Measurements from ENCODE around the gene SEC22C.
A peak's percentile ranks its signal among the peaks of the same experiment; 100 is the strongest.

DNA sequence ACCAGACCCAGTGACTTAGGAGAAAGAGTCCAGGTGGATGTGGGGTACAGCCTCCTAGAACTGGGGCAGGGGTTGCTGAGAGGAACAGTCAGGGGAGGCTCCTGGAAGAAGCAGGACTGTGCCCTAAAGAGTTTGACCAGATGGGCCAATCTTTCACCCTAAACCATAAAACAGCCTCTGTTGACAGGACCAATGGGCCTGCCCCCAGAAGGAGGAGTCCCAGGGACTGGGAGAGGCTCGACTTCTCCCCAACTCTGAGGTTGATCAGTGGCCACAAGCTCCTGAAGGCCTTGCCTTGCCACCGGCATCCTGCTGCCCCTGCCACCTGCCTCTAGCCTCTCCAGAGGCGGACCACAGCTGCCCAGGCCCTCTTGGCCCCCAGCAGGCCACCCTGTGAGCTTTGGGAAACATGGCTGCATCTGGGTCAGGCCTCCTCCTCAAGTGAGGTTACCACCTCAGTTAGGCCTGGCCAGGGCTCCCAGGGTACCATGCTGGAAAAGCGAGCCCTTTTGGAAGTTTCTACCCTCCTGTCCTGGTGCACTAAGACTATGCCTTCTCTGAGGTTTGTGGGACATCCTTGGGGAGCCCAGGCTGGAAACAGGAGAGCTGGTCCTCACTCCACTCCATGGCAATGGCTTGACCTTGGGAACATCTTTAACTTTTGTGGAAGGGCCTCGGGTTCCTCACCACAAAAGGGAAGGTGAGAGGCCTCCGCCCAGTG, 76.5 kb downstream of the SEC22C start:
- TF ChIP-seq, protein P1, sequence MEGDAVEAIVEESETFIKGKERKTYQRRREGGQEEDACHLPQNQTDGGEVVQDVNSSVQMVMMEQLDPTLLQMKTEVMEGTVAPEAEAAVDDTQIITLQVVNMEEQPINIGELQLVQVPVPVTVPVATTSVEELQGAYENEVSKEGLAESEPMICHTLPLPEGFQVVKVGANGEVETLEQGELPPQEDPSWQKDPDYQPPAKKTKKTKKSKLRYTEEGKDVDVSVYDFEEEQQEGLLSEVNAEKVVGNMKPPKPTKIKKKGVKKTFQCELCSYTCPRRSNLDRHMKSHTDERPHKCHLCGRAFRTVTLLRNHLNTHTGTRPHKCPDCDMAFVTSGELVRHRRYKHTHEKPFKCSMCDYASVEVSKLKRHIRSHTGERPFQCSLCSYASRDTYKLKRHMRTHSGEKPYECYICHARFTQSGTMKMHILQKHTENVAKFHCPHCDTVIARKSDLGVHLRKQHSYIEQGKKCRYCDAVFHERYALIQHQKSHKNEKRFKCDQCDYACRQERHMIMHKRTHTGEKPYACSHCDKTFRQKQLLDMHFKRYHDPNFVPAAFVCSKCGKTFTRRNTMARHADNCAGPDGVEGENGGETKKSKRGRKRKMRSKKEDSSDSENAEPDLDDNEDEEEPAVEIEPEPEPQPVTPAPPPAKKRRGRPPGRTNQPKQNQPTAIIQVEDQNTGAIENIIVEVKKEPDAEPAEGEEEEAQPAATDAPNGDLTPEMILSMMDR (IDR thresholded peaks at IDR 0.05) = no peak
- TF ChIP-seq POLR2A (IDR thresholded peaks at IDR 0.05) = peak; percentile 45 to 80
